Measurements from ENCODE around the gene EDC3.
"Not testable (repeated sequence)": the region's sequence is repeated elsewhere in the genome, so short reads cannot be mapped to it uniquely, and the experiment has no call there.

EDC3 gene

GRCh38 chr15:74695597-74696397 is at the start of gene EDC3:
EDC3 (minus strand) TSS chr15:74696024; CDS start chr15:74675124, 20,900 bp downstream.
- peak; percentile 28 for DNase-seq

GRCh38 chr15:74742422-74742821 is 46.6 kb upstream of the EDC3 start:
- DNase-seq, result no peak

GRCh38 chr15:74738239-74738638 is 42.4 kb upstream of the EDC3 start:
- DNase-seq, result not testable (repeated sequence)

GRCh38 chr15:74735305-74735704 is 39.5 kb upstream of the EDC3 start:
- DNase-seq, result no peak

GRCh38 chr15:74733269-74733668 is 37.4 kb upstream of the EDC3 start:
- no peak for DNase-seq

- DNase-seq, result no peak
Measured at GRCh38 chr15:74732846-74733245, 37.0 kb upstream of the EDC3 start.

GRCh38 chr15:74730619-74731316 is 34.9 kb upstream of the EDC3 start:
- DNase-seq, result no peak

- not testable (repeated sequence) for DNase-seq
Measured at GRCh38 chr15:74729372-74729771, 33.5 kb upstream of the EDC3 start.

GRCh38 chr15:74728699-74729098 is 32.9 kb upstream of the EDC3 start:
- DNase-seq, result not testable (repeated sequence)

GRCh38 chr15:74727727-74728126 is 31.9 kb upstream of the EDC3 start:
- no peak for DNase-seq

GRCh38 chr15:74726774-74727164 is 30.9 kb upstream of the EDC3 start:
- DNase-seq, result no peak

GRCh38 chr15:74725845-74726773 is 30.3 kb upstream of the EDC3 start:
- DNase-seq, result no peak

- peak; percentile 5 for DNase-seq
Measured at GRCh38 chr15:74725225-74725774, 29.5 kb upstream of the EDC3 start, which contains the start of gene CYP1A1. CYP1A1 (minus strand) TSS chr15:74725528; CDS start chr15:74723097, 2,431 bp downstream.

GRCh38 chr15:74724570-74725224 is 28.9 kb upstream of the EDC3 start:
- DNase-seq, result no peak

- peak; percentile 18 for DNase-seq
Measured at GRCh38 chr15:74723754-74724334, 28.0 kb upstream of the EDC3 start.

- DNase-seq, result no peak
Measured at GRCh38 chr15:74723187-74723586, 27.4 kb upstream of the EDC3 start.

- DNase-seq, result no peak
Measured at GRCh38 chr15:74722591-74722990, 26.8 kb upstream of the EDC3 start.

GRCh38 chr15:74716651-74717050 is 20.8 kb upstream of the EDC3 start:
- no peak for DNase-seq

GRCh38 chr15:74712311-74712710 is 16.5 kb upstream of the EDC3 start:
- DNase-seq, result no peak

GRCh38 chr15:74710319-74711094 is 14.7 kb upstream of the EDC3 start:
- DNase-seq, result no peak

- DNase-seq, result no peak
Measured at GRCh38 chr15:74709892-74710291, 14.1 kb upstream of the EDC3 start.
